Measurements from ENCODE around the gene IL1RN. TPM values are rescaled to one million over a fixed set of nuclear protein-coding genes. Genes with fewer than 3 reads are reported as not detected.

Gene IL1RN
- total and polyA plus RNA-seq, 2 of the 8 experiments (the other 6 are each of a cell fraction or from before 2014, with no cell fraction given), result not detected

GRCh38 chr2:113112441-113112840 is 15.0 kb upstream of the IL1RN start:
- Histone ChIP-seq H3K9ac (replicated peaks in 1 of 4; ENCODE audit: extremely low read depth in 1 of 4, low read depth in 3 of 4, low read length in 3 of 4) (no peak overlapping the region), H3K4me2 (ENCODE audit: insufficient read depth in 1 of 2, low read depth in 2 of 2, low read length in 2 of 2) (no peak overlapping the region), H2BK20ac (ENCODE audit: low read length) (no peak overlapping the region), H3K14ac (ENCODE audit: insufficient read length) (no peak overlapping the region), H3K56ac (replicated peaks; ENCODE audit: insufficient read length, low read depth, low read length) (no peak overlapping the region), H4K20me1 (replicated peaks in 1 of 2; ENCODE audit: control insufficient read depth in 1 of 2, insufficient read depth in 2 of 2, low read length in 2 of 2) (no peaks in the 10 kb centered on the region), H3K79me2 (ENCODE audit: control insufficient read depth in 1 of 2, insufficient read depth in 2 of 2, low read length in 2 of 2) (no peaks in the 10 kb centered on the region), H3K9me3 (ENCODE audit: insufficient read depth in 2 of 2, low read depth in 1 of 2, low read length in 1 of 2) (no peaks in the 10 kb centered on the region), H3K27ac (ENCODE audit: low read depth, low read length) (no peak overlapping the region), H3K18ac (ENCODE audit: extremely low read depth, low read length) (no peak overlapping the region; the same call in 1 of the 2 replicates), H2BK120ac (replicated peaks; ENCODE audit: low read depth, low read length) (no peak overlapping the region), H2AK5ac (ENCODE audit: low read depth, low read length) (no peak overlapping the region), H2BK12ac (ENCODE audit: low read depth, low read length) (peak overlapping the region; percentile 55; the same call in 1 of the 2 replicates), H3K4me3 (ENCODE audit: extremely low read depth in 1 of 4, insufficient read depth in 2 of 4, low read depth in 3 of 4, low read length in 4 of 4) (no peak overlapping the region), H2BK15ac (ENCODE audit: low read length) (no peak overlapping the region), H4K91ac (replicated peaks; ENCODE audit: insufficient read length, low read length) (no peak overlapping the region), H3K27me3 (replicated peaks in 1 of 4; ENCODE audit: control insufficient read depth in 3 of 4, extremely low read depth in 1 of 4, insufficient read depth in 3 of 4, low read length in 3 of 4) (no peaks in the 10 kb centered on the region), H3K23ac (ENCODE audit: insufficient read length) (no peak overlapping the region), H3K36me3 (ENCODE audit: control insufficient read depth in 2 of 4, insufficient read depth in 4 of 4, low read length in 3 of 4) (no peaks in the 10 kb centered on the region), H2BK5ac (ENCODE audit: low read depth, low read length) (no peak overlapping the region), H4K8ac (ENCODE audit: extremely low read depth, insufficient read depth, low read length) (no peak overlapping the region; the same call in 1 of the 2 replicates), H2AFZ (ENCODE audit: low read length) (no peak overlapping the region), H3K23me2 (ENCODE audit: low read depth, low read length) (no peaks in the 10 kb centered on the region), H3K4me1 (replicated peaks in 1 of 4; ENCODE audit: control insufficient read depth in 3 of 4, insufficient read depth in 4 of 4, low read length in 3 of 4) (peaks cover 0 to 4% (median 0%) of the 10 kb centered on the region in 4 experiments; a peak in 1 of 7 replicates), H3K4ac (replicated peaks; ENCODE audit: insufficient read length, low read depth, low read length) (no peak overlapping the region), H4K5ac (ENCODE audit: insufficient read length, low read depth, low read length) (no peak overlapping the region), H3K79me1 (ENCODE audit: low read depth, low read length) (no peaks in the 10 kb centered on the region)
- FAIRE-seq (no peak), DNase-seq (ENCODE audit: low read depth in 1 of 2, low spot score in 2 of 2) (no peak)
- CTCF ChIA-PET (ENCODE audit: partially characterized antibody), result interaction anchor here (1.0 to 2.1 kb wide), 3 partner anchors 32 to 87 kb away, joined by 4 to 10 read pairs (median 5); no protein-coding TSS in a partner anchor
- POLR2A ChIA-PET (ENCODE audit: partially characterized antibody), result interaction anchor here (0.9 kb wide), 1 partner anchor 17 kb away, joined by 3 read pairs; no protein-coding TSS in a partner anchor
- WGBS, 2 experiments (ENCODE audit: extremely low coverage in 1 of 2, insufficient coverage in 1 of 2, insufficient read length in 1 of 2, insufficient replicate concordance in 2 of 2, low coverage in 1 of 2, low lambda C conversion rate in 2 of 2, missing lambda C conversion rate in 1 of 2), result 80% methylated on average over 8 of the region's 8 CpGs; no CpG with 5 or more reads in 1 of the 2 experiments
- TF ChIP-seq TBP (IDR thresholded peaks at IDR 0.05; ENCODE audit: low read depth, low read length) (no peak), CTCF (IDR thresholded peaks at IDR 0.05; ENCODE audit: control extremely low read depth in 1 of 3, insufficient read depth in 1 of 3, low read depth in 1 of 3, low read length in 3 of 3) (no peak), CTBP2 (IDR thresholded peaks at IDR 0.05; ENCODE audit: borderline replicate concordance, insufficient read depth, insufficient read length, low read length) (no peak), USF2 (IDR thresholded peaks at IDR 0.05; ENCODE audit: low read length) (no peak), SRF (IDR thresholded peaks at IDR 0.05; ENCODE audit: low read depth, low read length) (no peak), RFX5 (IDR thresholded peaks at IDR 0.05; ENCODE audit: borderline replicate concordance, low read depth, low read length) (no peak), TEAD4 (IDR thresholded peaks at IDR 0.05; ENCODE audit: low read depth, low read length) (no peak), EP300 (IDR thresholded peaks at IDR 0.05; ENCODE audit: borderline replicate concordance in 1 of 2, low read depth in 2 of 2, low read length in 2 of 2) (no peak), CREB1 (IDR thresholded peaks at IDR 0.05) (no peak)

Data from H1 (cell line).